ENCODE results near the gene ANKRD52.
A peak's percentile ranks its signal among the peaks of the same experiment; 100 is the strongest.
"Not testable (repeated sequence)": the region's sequence is repeated elsewhere in the genome, so short reads cannot be mapped to it uniquely, and the experiment has no call there.

Gene ANKRD52

GRCh38 chr12:56271031-56271430, 12.8 kb upstream of the ANKRD52 start:
- Histone ChIP-seq H3K79me2 (ENCODE audit: insufficient read depth, low read length) (no peaks in the 10 kb centered on the region), H3K27me3 (ENCODE audit: low read length) (no peaks in the 10 kb centered on the region), H3K36me3 (ENCODE audit: low read length) (peaks cover 20% of the 10 kb centered on the region; the same call in 1 of the 2 replicates), H3K9ac (ENCODE audit: low read length) (no peak overlapping the region), H3K9me3 (ENCODE audit: insufficient read depth, low read length) (no peaks in the 10 kb centered on the region), H3K9me2 (replicated peaks; ENCODE audit: insufficient read depth, low read length) (no peaks in the 10 kb centered on the region), H3F3A (ENCODE audit: insufficient read depth) (peaks cover 34% of the 10 kb centered on the region), H3K27ac (ENCODE audit: low read depth, low read length) (no peak overlapping the region), H3K4me2 (ENCODE audit: low read depth, low read length, poor library complexity, severe bottlenecking) (no peak overlapping the region), H2AFZ (ENCODE audit: low read depth, low read length, severe bottlenecking) (no peak overlapping the region), H4K20me1 (ENCODE audit: low read depth, low read length) (no peaks in the 10 kb centered on the region), H3K4me3 (ENCODE audit: insufficient read depth, low read length, poor library complexity, severe bottlenecking) (no peak overlapping the region)
- no peak for TF ChIP-seq EZH2phosphoT487 (conservative IDR thresholded peaks at IDR 0.05; ENCODE audit: low read length)
- TF ChIP-seq, protein P1, sequence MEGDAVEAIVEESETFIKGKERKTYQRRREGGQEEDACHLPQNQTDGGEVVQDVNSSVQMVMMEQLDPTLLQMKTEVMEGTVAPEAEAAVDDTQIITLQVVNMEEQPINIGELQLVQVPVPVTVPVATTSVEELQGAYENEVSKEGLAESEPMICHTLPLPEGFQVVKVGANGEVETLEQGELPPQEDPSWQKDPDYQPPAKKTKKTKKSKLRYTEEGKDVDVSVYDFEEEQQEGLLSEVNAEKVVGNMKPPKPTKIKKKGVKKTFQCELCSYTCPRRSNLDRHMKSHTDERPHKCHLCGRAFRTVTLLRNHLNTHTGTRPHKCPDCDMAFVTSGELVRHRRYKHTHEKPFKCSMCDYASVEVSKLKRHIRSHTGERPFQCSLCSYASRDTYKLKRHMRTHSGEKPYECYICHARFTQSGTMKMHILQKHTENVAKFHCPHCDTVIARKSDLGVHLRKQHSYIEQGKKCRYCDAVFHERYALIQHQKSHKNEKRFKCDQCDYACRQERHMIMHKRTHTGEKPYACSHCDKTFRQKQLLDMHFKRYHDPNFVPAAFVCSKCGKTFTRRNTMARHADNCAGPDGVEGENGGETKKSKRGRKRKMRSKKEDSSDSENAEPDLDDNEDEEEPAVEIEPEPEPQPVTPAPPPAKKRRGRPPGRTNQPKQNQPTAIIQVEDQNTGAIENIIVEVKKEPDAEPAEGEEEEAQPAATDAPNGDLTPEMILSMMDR (IDR thresholded peaks at IDR 0.05; ENCODE audit: insufficient read depth, low read length, poor library complexity, severe bottlenecking): no peak

DNA sequence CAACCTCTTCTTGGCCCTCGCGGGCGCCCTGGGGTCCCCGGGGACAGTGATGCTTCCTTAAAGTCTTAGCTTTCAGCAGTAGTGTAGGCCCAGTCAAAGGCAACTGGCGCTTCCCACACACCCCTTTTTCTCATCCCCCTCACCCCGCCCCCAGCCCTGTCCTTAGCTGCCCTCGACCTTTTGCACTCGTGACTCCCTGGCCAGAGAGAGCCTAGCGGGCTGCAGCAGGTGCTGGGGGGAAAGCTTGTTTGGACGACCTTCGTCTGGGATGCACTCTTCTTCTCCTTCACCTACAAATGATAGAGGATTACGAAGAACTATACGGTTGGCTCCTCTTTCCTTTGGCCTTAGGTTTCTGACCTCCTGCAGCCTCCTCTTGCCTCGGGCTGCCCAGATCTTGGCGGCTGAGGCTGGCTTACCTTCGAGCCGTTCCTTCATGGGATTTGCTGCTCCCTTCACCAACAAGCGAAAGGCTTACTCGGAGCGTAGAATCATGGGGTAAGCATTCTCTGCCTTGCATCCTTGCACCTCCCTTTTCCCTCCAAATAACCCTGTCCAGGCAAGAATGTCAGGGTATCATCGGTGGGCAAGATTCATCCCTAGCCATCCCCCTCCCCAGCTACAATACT, 9.4 kb upstream of the ANKRD52 start:
- no peaks in the 10 kb centered on the region for H4K20me1 ChIP-seq (ENCODE audit: low read depth, low read length)
- H3K27me3 ChIP-seq (ENCODE audit: low read length): no peaks in the 10 kb centered on the region
- peaks cover 34% of the 10 kb centered on the region for H3F3A ChIP-seq (ENCODE audit: insufficient read depth)
- peak overlapping the region; percentile 98 for H3K4me2 ChIP-seq (ENCODE audit: low read depth, low read length, poor library complexity, severe bottlenecking)
- peak overlapping the region; percentile 74 for H3K9ac ChIP-seq (ENCODE audit: low read length)
- H3K79me2 ChIP-seq (ENCODE audit: insufficient read depth, low read length): no peaks in the 10 kb centered on the region
- peak overlapping the region; percentile 81 for H2AFZ ChIP-seq (ENCODE audit: low read depth, low read length, severe bottlenecking)
- H3K9me2 ChIP-seq (replicated peaks; ENCODE audit: insufficient read depth, low read length): no peaks in the 10 kb centered on the region
- TF ChIP-seq, protein P1 (IDR thresholded peaks at IDR 0.05; ENCODE audit: insufficient read depth, low read length, poor library complexity, severe bottlenecking): no peak
- TF ChIP-seq EZH2phosphoT487 (conservative IDR thresholded peaks at IDR 0.05; ENCODE audit: low read length): no peak
- H3K9me3 ChIP-seq (ENCODE audit: insufficient read depth, low read length): no peaks in the 10 kb centered on the region
- H3K4me3 ChIP-seq (ENCODE audit: insufficient read depth, low read length, poor library complexity, severe bottlenecking): peak overlapping the region; percentile 77
- peak overlapping the region; percentile 57 for H3K27ac ChIP-seq (ENCODE audit: low read depth, low read length)
- 0 out of 2 replicates have a peak, but pooled peaks cover 6% of the 10 kb centered on the region for H3K36me3 ChIP-seq (ENCODE audit: low read length)

- Histone ChIP-seq H3K9me3 (ENCODE audit: insufficient read depth, low read length) (no peaks in the 10 kb centered on the region), H3K9me2 (replicated peaks; ENCODE audit: insufficient read depth, low read length) (no peaks in the 10 kb centered on the region), H3K4me3 (ENCODE audit: insufficient read depth, low read length, poor library complexity, severe bottlenecking) (peak within 1 kb of the TSS; percentile 77), H4K20me1 (ENCODE audit: low read depth, low read length) (no peaks in the 10 kb centered on the region), H3K27ac (ENCODE audit: low read depth, low read length) (peak within 1 kb of the TSS; percentile 75), H3K27me3 (ENCODE audit: low read length) (no peaks in the 10 kb centered on the region), H2AFZ (ENCODE audit: low read depth, low read length, severe bottlenecking) (peak within 1 kb of the TSS; percentile 91), H3K79me2 (ENCODE audit: insufficient read depth, low read length) (no peaks in the 10 kb centered on the region), H3K36me3 (ENCODE audit: low read length) (0 out of 2 replicates have a peak, but pooled peaks cover 6% of the 10 kb centered on the region), H3F3A (ENCODE audit: insufficient read depth) (peaks cover 34% of the 10 kb centered on the region), H3K4me2 (ENCODE audit: low read depth, low read length, poor library complexity, severe bottlenecking) (peak within 1 kb of the TSS; percentile 98), H3K9ac (ENCODE audit: low read length) (peak within 1 kb of the TSS; percentile 74)
- TF ChIP-seq, protein P1 (IDR thresholded peaks at IDR 0.05; ENCODE audit: insufficient read depth, low read length, poor library complexity, severe bottlenecking): peak; percentile 25
- TF ChIP-seq EZH2phosphoT487 (conservative IDR thresholded peaks at IDR 0.05; ENCODE audit: low read length): no peak
These were observed 8.7 kb upstream of the ANKRD52 start, which contains the start of gene COQ10A for GRCh38 chr12:56266693-56267442. COQ10A (plus strand) TSS chr12:56266942; CDS start chr12:56267119, 177 bp downstream.

DNA sequence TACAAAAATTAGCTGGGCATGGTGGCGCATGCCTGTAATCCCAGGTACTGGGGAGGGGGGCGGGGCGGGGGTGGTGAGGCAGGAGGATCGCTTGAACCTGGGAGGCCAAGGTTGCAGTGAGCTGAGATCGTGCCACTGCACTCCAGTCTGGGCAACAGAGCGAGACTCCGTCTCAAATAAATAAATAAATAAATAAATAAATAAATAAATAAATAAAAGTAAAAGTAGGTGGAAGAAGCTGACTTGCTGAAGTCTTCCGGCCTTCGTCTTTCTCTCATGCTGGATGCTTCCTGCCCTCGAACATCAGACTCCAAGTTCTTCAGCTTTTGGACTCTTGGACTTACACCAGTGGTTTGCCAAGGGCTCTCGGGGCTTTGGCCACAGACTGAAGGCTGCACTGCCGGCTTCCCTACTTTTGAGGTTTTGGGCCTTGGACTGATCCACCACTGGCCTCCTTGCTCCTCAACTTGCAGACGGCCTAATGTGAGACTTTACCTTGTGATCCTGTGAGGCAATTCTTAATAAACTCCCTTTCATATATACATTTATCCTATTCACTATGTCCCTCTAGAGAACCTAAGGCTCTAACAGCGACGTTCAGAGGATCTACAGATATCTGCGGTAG, 8.0 kb upstream of the ANKRD52 start:
- H4K20me1 ChIP-seq (ENCODE audit: low read depth, low read length); H3K9me2 ChIP-seq (replicated peaks; ENCODE audit: insufficient read depth, low read length); H3K79me2 ChIP-seq (ENCODE audit: insufficient read depth, low read length); H3K27me3 ChIP-seq (ENCODE audit: low read length); H3K9me3 ChIP-seq (ENCODE audit: insufficient read depth, low read length); H3K36me3 ChIP-seq (ENCODE audit: low read length): not testable (repeated sequence)
- Histone ChIP-seq H3K27ac (ENCODE audit: low read depth, low read length) (peak overlapping the region; percentile 75), H3F3A (ENCODE audit: insufficient read depth) (peaks cover 35% of the 10 kb centered on the region), H3K9ac (ENCODE audit: low read length) (peak overlapping the region; percentile 74), H2AFZ (ENCODE audit: low read depth, low read length, severe bottlenecking) (peak overlapping the region; percentile 91), H3K4me2 (ENCODE audit: low read depth, low read length, poor library complexity, severe bottlenecking) (peak overlapping the region; percentile 98), H3K4me3 (ENCODE audit: insufficient read depth, low read length, poor library complexity, severe bottlenecking) (peak overlapping the region; percentile 77)

- not testable (repeated sequence) for H2AFZ ChIP-seq (ENCODE audit: low read depth, low read length, severe bottlenecking); H3K9me3 ChIP-seq (ENCODE audit: insufficient read depth, low read length); H3K4me2 ChIP-seq (ENCODE audit: low read depth, low read length, poor library complexity, severe bottlenecking); H3K36me3 ChIP-seq (ENCODE audit: low read length); H3K4me3 ChIP-seq (ENCODE audit: insufficient read depth, low read length, poor library complexity, severe bottlenecking); H3K27me3 ChIP-seq (ENCODE audit: low read length); H3K9me2 ChIP-seq (replicated peaks; ENCODE audit: insufficient read depth, low read length); H3K27ac ChIP-seq (ENCODE audit: low read depth, low read length); H4K20me1 ChIP-seq (ENCODE audit: low read depth, low read length); H3K79me2 ChIP-seq (ENCODE audit: insufficient read depth, low read length); H3K9ac ChIP-seq (ENCODE audit: low read length)
- peaks cover 11% of the 10 kb centered on the region; the same call in 1 of the 2 replicates for H3F3A ChIP-seq (ENCODE audit: insufficient read depth)
These were observed 4.8 kb upstream of the ANKRD52 start for GRCh38 chr12:56262955-56263354.

Measured in SU-DHL-6 (cell line).